Testis (tissue), 2 donors: ENCODE data around the gene MIB1.

Experiments used
- POLR2A ChIP-seq: fragments of 450-650 bp; IDR thresholded peaks from one replicate; pipeline ENCODE4 v1.6.1; 2017; ENCODE audit warnings: antibody characterized with exemption, mild to moderate bottlenecking, moderate library complexity
- TF ChIP-seq, protein P1 (sequence below), 3 experiments: fragments of 450-650 bp in 2 of 3; fragments of 200-600 bp in 1 of 3; sonication (generic) in 1 of 3; IDR thresholded peaks; one replicate each; pipeline ENCODE4 v1.5.1; 2016 to 2019; ENCODE audit warnings: antibody characterized with exemption in 3 of 3, mild to moderate bottlenecking in 2 of 3, moderate library complexity in 1 of 3

GRCh38 chr18:21747268-21747667 lies 6.7 kb downstream of the MIB1 start:
- TF ChIP-seq, protein P1, sequence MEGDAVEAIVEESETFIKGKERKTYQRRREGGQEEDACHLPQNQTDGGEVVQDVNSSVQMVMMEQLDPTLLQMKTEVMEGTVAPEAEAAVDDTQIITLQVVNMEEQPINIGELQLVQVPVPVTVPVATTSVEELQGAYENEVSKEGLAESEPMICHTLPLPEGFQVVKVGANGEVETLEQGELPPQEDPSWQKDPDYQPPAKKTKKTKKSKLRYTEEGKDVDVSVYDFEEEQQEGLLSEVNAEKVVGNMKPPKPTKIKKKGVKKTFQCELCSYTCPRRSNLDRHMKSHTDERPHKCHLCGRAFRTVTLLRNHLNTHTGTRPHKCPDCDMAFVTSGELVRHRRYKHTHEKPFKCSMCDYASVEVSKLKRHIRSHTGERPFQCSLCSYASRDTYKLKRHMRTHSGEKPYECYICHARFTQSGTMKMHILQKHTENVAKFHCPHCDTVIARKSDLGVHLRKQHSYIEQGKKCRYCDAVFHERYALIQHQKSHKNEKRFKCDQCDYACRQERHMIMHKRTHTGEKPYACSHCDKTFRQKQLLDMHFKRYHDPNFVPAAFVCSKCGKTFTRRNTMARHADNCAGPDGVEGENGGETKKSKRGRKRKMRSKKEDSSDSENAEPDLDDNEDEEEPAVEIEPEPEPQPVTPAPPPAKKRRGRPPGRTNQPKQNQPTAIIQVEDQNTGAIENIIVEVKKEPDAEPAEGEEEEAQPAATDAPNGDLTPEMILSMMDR (IDR thresholded peaks at IDR 0.05): no peak
- TF ChIP-seq POLR2A: no peak
